ENCODE results near the gene DAB1. TPM values are rescaled to one million over a fixed set of nuclear protein-coding genes. Genes with fewer than 3 reads are reported as not detected.
A peak's percentile ranks its signal among the peaks of the same experiment; 100 is the strongest.

DAB1 gene
- total and polyA plus RNA-seq, 2 of the 8 experiments (the other 6 are each of a cell fraction or from before 2014, with no cell fraction given): 4.4 to 11.8 TPM

DNA sequence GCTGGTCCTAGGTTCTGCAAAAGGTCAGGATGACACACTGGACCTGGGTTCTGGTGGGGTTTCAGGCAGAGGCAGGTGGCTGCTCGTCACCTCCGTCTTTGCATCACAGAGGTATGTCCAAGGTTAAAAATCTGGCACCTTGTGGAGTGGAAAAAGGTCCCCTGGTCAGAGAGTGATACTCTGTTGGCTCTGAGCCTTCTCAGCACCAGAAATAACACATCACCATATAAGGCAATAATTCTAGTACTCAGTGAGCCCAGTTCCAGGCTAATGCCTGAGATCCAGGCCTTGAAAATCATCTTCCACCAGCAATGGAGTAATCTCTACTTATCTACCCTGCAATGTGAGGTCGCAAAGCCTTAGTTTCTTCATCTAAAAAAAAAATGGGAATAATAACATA is 330.7 kb downstream of the DAB1 start:
- Histone ChIP-seq H2AK5ac (ENCODE audit: low read depth, low read length) (no peak overlapping the region), H3K23ac (ENCODE audit: insufficient read length) (no peak overlapping the region), H3K4me2 (ENCODE audit: insufficient read depth in 1 of 2, low read depth in 2 of 2, low read length in 2 of 2) (no peak overlapping the region), H3K27me3 (replicated peaks in 1 of 4; ENCODE audit: control insufficient read depth in 3 of 4, extremely low read depth in 1 of 4, insufficient read depth in 3 of 4, low read length in 3 of 4) (no peaks in the 10 kb centered on the region), H3K9me3 (ENCODE audit: insufficient read depth in 2 of 2, low read depth in 1 of 2, low read length in 1 of 2) (no peaks in the 10 kb centered on the region), H3K4me1 (replicated peaks in 1 of 4; ENCODE audit: control insufficient read depth in 3 of 4, insufficient read depth in 4 of 4, low read length in 3 of 4) (peaks cover 0 to 2% (median 0%) of the 10 kb centered on the region in 4 experiments; a peak in 2 of 7 replicates), H3K4ac (replicated peaks; ENCODE audit: insufficient read length, low read depth, low read length) (no peak overlapping the region), H3K56ac (replicated peaks; ENCODE audit: insufficient read length, low read depth, low read length) (no peak overlapping the region), H3K79me1 (ENCODE audit: low read depth, low read length) (no peaks in the 10 kb centered on the region), H3K36me3 (ENCODE audit: control insufficient read depth in 2 of 4, insufficient read depth in 4 of 4, low read length in 3 of 4) (no peaks in the 10 kb centered on the region), H3K18ac (ENCODE audit: extremely low read depth, low read length) (no peak overlapping the region), H3K79me2 (ENCODE audit: control insufficient read depth in 1 of 2, insufficient read depth in 2 of 2, low read length in 2 of 2) (no peaks in the 10 kb centered on the region), H4K5ac (ENCODE audit: insufficient read length, low read depth, low read length) (no peak overlapping the region), H4K20me1 (replicated peaks in 1 of 2; ENCODE audit: control insufficient read depth in 1 of 2, insufficient read depth in 2 of 2, low read length in 2 of 2) (no peaks in the 10 kb centered on the region), H3K14ac (ENCODE audit: insufficient read length) (no peak overlapping the region), H3K27ac (ENCODE audit: low read depth, low read length) (no peak overlapping the region), H4K91ac (replicated peaks; ENCODE audit: insufficient read length, low read length) (no peak overlapping the region), H3K23me2 (ENCODE audit: low read depth, low read length) (no peaks in the 10 kb centered on the region), H2AFZ (ENCODE audit: low read length) (no peak overlapping the region), H3K9ac (replicated peaks in 1 of 4; ENCODE audit: extremely low read depth in 1 of 4, low read depth in 3 of 4, low read length in 3 of 4) (no peak overlapping the region), H2BK20ac (ENCODE audit: low read length) (no peak overlapping the region), H4K8ac (ENCODE audit: extremely low read depth, insufficient read depth, low read length) (no peak overlapping the region), H2BK15ac (ENCODE audit: low read length) (no peak overlapping the region), H2BK120ac (replicated peaks; ENCODE audit: low read depth, low read length) (no peak overlapping the region), H3K4me3 (ENCODE audit: extremely low read depth in 1 of 4, insufficient read depth in 2 of 4, low read depth in 3 of 4, low read length in 4 of 4) (no peak overlapping the region), H2BK12ac (ENCODE audit: low read depth, low read length) (no peak overlapping the region), H2BK5ac (ENCODE audit: low read depth, low read length) (no peak overlapping the region)
- 93% methylated on average over 3 of the region's 3 CpGs; no CpG with 5 or more reads in 1 of the 2 experiments for WGBS, 2 experiments (ENCODE audit: extremely low coverage in 1 of 2, insufficient coverage in 1 of 2, insufficient read length in 1 of 2, insufficient replicate concordance in 2 of 2, low coverage in 1 of 2, low lambda C conversion rate in 2 of 2, missing lambda C conversion rate in 1 of 2)
- ChIA-PET POLR2A (ENCODE audit: partially characterized antibody) (no interaction called here), CTCF (ENCODE audit: partially characterized antibody) (interaction anchor here (0.7 to 1.8 kb wide), 5 partner anchors 8 to 272 kb away, joined by 3 to 6 read pairs (median 4); no protein-coding TSS in a partner anchor)
- FAIRE-seq (no peak), DNase-seq (ENCODE audit: low read depth in 1 of 2, low spot score in 2 of 2) (no peak)
- TF ChIP-seq SRF (IDR thresholded peaks at IDR 0.05; ENCODE audit: low read depth, low read length) (0 out of 2 replicates have a peak, but pooled peaks have one; percentile 59), CEBPB (IDR thresholded peaks at IDR 0.05; ENCODE audit: low read depth, low read length) (no peak)

Measured in H1 (cell line).